Calu3 (cell line): ENCODE measurements around the gene HEATR3. TPM values are rescaled to one million over a fixed set of nuclear protein-coding genes. Genes with fewer than 3 reads are reported as not detected.

Source experiments
- BruUV-seq: library from RNA; stranded (reverse); fragments of 400-500 nt; replicated peaks from 2 replicates; lab custom pipeline; 2021; lab: Mats Ljungman, UMichigan
- CTCF ChIA-PET: fragments of 300-600 bp; sonication (Branson Sonifier 250); formaldehyde crosslinking; loops from one replicate; lab custom pipeline; 2022; ENCODE audit warnings: antibody characterized with exemption; lab: Charles Lee
- DNase-seq: peaks from one replicate; pipeline ENCODE4 v3.0.0; 2022
- H3K27ac Mint-ChIP-seq: one replicate; pipeline ENCODE4 v1.8.0; 2022; ENCODE audit warnings: mixed read lengths; ENCODE audit not compliant: unreplicated experiment
- H3K27me3 Mint-ChIP-seq: one replicate; pipeline ENCODE4 v1.8.0; 2022; ENCODE audit warnings: mixed read lengths; ENCODE audit not compliant: unreplicated experiment
- H3K36me3 Mint-ChIP-seq: one replicate; pipeline ENCODE4 v1.8.0; 2022; ENCODE audit warnings: mild to moderate bottlenecking, moderate library complexity, mixed read lengths; ENCODE audit not compliant: insufficient read depth, unreplicated experiment
- H3K4me1 Mint-ChIP-seq: one replicate; pipeline ENCODE4 v1.8.0; 2022; ENCODE audit warnings: mild to moderate bottlenecking, low read depth, mixed read lengths; ENCODE audit not compliant: unreplicated experiment
- H3K4me3 Mint-ChIP-seq: one replicate; pipeline ENCODE4 v1.8.0; 2022; ENCODE audit warnings: mild to moderate bottlenecking, low read depth, moderate library complexity, mixed read lengths; ENCODE audit not compliant: unreplicated experiment
- H3K9me3 Mint-ChIP-seq: one replicate; pipeline ENCODE4 v1.8.0; 2022; ENCODE audit warnings: low read depth, mixed read lengths; ENCODE audit not compliant: unreplicated experiment
- intact Hi-C: fragments of 100-400 bp; cut with micrococcal nuclease; formaldehyde crosslinking; loops from one replicate; pipeline ENCODE4 v1.10.0; 2022; ENCODE audit not compliant: unreplicated experiment
- total RNA-seq: library from RNA; stranded (reverse); gene quantifications from 2 replicates; pipeline ENCODE4 v1.2.3, GENCODE V29; 2022
- TF ChIP-seq, protein P1 (sequence below): fragments of 200-600 bp; IDR thresholded peaks from one replicate; pipeline ENCODE4 v1.8.0; 2022; ENCODE audit warnings: antibody characterized with exemption; ENCODE audit not compliant: unreplicated experiment

Gene HEATR3
- total RNA-seq, 1 experiment from 2014 or later, result 27.3 TPM

DNA sequence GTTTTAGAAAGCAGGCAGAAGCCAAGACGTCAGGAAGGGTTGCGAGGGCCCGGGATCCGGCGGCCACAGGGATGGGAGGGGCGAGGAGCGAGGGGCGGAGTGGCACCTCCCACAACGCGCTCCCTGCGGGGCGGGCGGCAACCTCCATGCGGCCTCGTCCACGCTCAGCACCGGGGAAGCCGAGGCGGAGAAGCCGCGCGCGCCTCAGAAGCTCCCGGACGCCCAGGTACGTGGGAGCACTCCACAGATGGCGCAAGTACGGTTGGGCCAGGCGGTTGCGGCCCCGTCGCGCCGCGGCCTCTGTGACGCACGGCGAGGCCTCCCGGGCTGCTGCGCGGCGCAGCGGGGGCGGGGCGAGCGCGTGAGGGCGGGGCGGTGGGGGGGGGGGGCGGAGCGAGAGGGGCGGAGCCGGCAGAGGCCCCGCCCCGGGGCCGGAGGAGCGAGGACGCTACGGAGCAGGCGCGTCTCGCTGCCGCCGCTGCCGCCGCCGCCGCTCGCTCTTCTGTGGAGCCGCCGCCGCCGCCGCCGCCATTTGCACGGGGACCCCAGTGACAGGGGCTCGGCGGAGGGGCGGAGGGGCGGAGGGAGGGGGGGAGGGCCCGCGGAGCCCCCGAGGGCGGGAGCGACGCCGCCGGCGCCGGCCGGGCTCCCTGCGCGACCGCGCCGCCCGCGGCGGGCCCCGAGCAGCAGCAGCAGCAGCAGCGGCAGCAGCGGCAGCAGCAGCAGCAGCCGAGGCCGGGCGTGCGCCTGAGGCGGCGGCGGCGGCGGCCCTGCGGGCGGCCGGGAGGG lies 87.2 kb downstream of the HEATR3 start, which contains the start of gene TENT4B:
Gene TENT4B, plus strand, starts transcription at position 500 of the 789 bp plus-strand sequence. CDS start 316 bp downstream, outside the sequence.
- Mint-ChIP-seq H3K4me3 (peak within 1 kb of the TSS; percentile 80), H3K27ac (peak within 1 kb of the TSS; percentile 68), H3K36me3 (peaks cover 40% of the 10 kb centered on the region), H3K27me3 (no peaks in the 10 kb centered on the region), H3K9me3 (no peaks in the 10 kb centered on the region), H3K4me1 (peaks cover 32% of the 10 kb centered on the region)
- CTCF ChIA-PET, result no interaction called here
- no TSS peak for BruUV-seq
- TF ChIP-seq, protein P1, sequence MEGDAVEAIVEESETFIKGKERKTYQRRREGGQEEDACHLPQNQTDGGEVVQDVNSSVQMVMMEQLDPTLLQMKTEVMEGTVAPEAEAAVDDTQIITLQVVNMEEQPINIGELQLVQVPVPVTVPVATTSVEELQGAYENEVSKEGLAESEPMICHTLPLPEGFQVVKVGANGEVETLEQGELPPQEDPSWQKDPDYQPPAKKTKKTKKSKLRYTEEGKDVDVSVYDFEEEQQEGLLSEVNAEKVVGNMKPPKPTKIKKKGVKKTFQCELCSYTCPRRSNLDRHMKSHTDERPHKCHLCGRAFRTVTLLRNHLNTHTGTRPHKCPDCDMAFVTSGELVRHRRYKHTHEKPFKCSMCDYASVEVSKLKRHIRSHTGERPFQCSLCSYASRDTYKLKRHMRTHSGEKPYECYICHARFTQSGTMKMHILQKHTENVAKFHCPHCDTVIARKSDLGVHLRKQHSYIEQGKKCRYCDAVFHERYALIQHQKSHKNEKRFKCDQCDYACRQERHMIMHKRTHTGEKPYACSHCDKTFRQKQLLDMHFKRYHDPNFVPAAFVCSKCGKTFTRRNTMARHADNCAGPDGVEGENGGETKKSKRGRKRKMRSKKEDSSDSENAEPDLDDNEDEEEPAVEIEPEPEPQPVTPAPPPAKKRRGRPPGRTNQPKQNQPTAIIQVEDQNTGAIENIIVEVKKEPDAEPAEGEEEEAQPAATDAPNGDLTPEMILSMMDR, result no peak
- DNase-seq, result peak; percentile 91
- intact Hi-C loops, result no loop called here

GRCh38 chr16:50153596-50154419 lies 88.0 kb downstream of the HEATR3 start:
- BruUV-seq, result no TSS peak
- Mint-ChIP-seq H3K27me3 (no peaks in the 10 kb centered on the region), H3K9me3 (no peaks in the 10 kb centered on the region), H3K27ac (peak overlapping the region; percentile 42), H3K36me3 (peaks cover 40% of the 10 kb centered on the region), H3K4me1 (peaks cover 37% of the 10 kb centered on the region), H3K4me3 (peak overlapping the region; percentile 80)
- CTCF ChIA-PET, result no interaction called here
- TF ChIP-seq, protein P1, result no peak
- intact Hi-C loops, result no loop called here
- peak; percentile 41 for DNase-seq

DNA sequence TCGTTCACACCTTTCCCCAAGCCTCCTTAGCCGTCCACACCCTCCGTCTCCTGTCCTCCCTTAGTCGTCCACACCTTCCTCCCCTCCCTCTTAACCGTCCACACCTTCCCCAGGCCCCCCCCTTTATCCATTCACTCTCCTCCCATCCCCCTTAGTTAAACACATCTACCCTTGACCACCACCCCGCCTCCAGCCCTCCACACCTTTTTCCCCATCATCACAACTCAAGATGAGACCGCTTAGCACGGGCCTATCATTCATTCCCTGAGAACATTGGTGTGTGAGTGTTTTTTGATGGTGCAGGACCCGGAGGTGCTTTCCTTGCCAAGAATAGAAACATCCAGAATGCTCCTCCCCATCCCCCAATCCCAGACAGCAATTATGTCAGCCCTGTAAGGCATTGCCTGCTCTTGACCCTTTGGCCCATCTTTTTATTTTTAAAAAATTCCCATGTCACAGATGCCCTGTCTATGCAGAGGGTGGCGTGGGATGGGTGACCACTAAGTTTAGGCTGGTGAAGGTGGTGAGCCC lies 88.7 kb downstream of the HEATR3 start:
- peak overlapping the region; percentile 80 for H3K4me3 Mint-ChIP-seq
- H3K4me1 Mint-ChIP-seq, result peaks cover 43% of the 10 kb centered on the region
- CTCF ChIA-PET, result interaction anchor here (0.5 to 2.1 kb wide), 5 partner anchors 12 to 1546 kb away, joined by 3 to 10 read pairs (median 4); no protein-coding TSS in a partner anchor
- TF ChIP-seq, protein P1, result no peak
- intact Hi-C loops, result no loop called here
- DNase-seq, result no peak
- H3K36me3 Mint-ChIP-seq, result peaks cover 40% of the 10 kb centered on the region
- H3K27ac Mint-ChIP-seq, result peak overlapping the region; percentile 42
- no peaks in the 10 kb centered on the region for H3K9me3 Mint-ChIP-seq
- no TSS peak for BruUV-seq
- no peaks in the 10 kb centered on the region for H3K27me3 Mint-ChIP-seq

DNA sequence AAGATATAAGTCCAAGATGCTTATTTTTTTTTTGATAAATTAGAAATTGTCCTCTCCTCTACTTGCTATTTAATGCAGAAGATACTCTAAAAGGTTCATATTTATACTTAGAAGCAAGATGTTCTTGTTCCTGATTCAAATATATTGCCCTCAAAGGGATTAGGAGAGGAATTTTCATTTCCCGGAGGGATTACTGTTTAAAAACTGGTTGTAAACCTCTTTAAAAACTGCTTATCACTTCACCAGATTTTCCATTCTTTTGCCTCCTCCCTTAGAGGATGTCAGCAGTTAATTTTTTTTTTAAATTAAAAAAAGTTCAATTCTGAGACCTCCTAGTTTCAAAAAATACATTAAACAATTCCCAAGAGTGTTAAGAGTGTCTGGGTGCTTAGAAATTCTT lies 90.2 kb downstream of the HEATR3 start:
- CTCF ChIA-PET, result interaction anchor here (1.1 to 2.1 kb wide), 4 partner anchors 11 to 55 kb away, joined by 3 to 10 read pairs (median 4); no protein-coding TSS in a partner anchor
- no peak for DNase-seq
- intact Hi-C loops, result loop anchor here (5.0 kb wide), 2 partner anchors 46 to 129 kb away; partner anchors contain the start of gene CNEP1R1
- Mint-ChIP-seq H3K9me3 (no peaks in the 10 kb centered on the region), H3K36me3 (peaks cover 40% of the 10 kb centered on the region), H3K27me3 (no peaks in the 10 kb centered on the region), H3K4me1 (peaks cover 51% of the 10 kb centered on the region), H3K27ac (no peak overlapping the region), H3K4me3 (peak overlapping the region; percentile 80)
- TF ChIP-seq, protein P1, result no peak
- no TSS peak for BruUV-seq
